NB4 (cell line): ENCODE data around the gene GALNT18.

Source experiments
- DNase-seq: peaks from one replicate; pipeline ENCODE4 v3.0.0; 2010; ENCODE audit warnings: low read depth
- H3K4me3 ChIP-seq: one replicate; pipeline ENCODE4 v1.5.1; 2011; ENCODE audit warnings: mild to moderate bottlenecking, low read depth, low read length, moderate library complexity
- MAX ChIP-seq: IDR thresholded peaks from 2 replicates; pipeline ENCODE4 v1.6.1; 2011; ENCODE audit warnings: low read depth, low read length
- MYC ChIP-seq: IDR thresholded peaks from 2 replicates; pipeline ENCODE4 v1.6.1; 2011; ENCODE audit warnings: low read depth, low read length
- POLR2A ChIP-seq: IDR thresholded peaks from 2 replicates; pipeline ENCODE4 v1.6.1; 2011; ENCODE audit warnings: mild to moderate bottlenecking; ENCODE audit not compliant: insufficient read length; ENCODE audit errors: extremely low read depth
- TF ChIP-seq, protein P1 (sequence below): IDR thresholded peaks from one replicate; pipeline ENCODE4 v1.5.1; 2012; ENCODE audit warnings: low read depth, low read length

GALNT18 gene

GRCh38 chr11:11413776-11414175, 208.0 kb downstream of the GALNT18 start:
- H3K4me3 ChIP-seq: no peak overlapping the region
- no peak for DNase-seq
- TF ChIP-seq, protein P1, sequence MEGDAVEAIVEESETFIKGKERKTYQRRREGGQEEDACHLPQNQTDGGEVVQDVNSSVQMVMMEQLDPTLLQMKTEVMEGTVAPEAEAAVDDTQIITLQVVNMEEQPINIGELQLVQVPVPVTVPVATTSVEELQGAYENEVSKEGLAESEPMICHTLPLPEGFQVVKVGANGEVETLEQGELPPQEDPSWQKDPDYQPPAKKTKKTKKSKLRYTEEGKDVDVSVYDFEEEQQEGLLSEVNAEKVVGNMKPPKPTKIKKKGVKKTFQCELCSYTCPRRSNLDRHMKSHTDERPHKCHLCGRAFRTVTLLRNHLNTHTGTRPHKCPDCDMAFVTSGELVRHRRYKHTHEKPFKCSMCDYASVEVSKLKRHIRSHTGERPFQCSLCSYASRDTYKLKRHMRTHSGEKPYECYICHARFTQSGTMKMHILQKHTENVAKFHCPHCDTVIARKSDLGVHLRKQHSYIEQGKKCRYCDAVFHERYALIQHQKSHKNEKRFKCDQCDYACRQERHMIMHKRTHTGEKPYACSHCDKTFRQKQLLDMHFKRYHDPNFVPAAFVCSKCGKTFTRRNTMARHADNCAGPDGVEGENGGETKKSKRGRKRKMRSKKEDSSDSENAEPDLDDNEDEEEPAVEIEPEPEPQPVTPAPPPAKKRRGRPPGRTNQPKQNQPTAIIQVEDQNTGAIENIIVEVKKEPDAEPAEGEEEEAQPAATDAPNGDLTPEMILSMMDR: no peak
- no peak for TF ChIP-seq MAX
- TF ChIP-seq MYC: no peak
- no peak for TF ChIP-seq POLR2A

DNA sequence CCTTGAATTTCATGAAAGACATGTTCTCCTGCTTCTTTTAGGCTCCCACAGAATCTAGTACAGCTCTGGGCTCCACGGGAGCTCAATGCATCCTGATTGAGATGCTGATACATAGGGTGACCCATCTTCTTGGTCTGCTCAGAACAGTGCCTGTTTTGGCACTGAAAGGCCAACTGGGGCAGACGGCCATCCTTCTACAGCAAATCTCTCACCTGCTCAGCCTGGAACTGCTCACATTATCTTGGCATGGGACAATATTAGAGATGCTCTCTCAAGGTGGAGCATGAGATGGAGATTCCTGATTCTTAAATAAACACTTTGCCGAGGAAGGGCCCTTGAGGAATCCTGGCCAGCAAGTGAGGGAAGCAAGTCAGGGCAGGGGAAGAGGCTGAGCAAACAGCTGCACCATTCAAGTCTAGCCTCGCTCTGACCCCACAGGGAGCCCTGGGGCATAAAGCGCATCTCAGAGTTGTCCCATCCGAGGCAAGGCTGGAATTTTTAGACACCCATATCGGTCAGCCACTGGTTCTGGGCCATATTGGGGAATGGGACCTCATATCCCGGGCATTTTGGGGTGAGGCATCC, 210.3 kb downstream of the GALNT18 start:
- TF ChIP-seq POLR2A: no peak
- no peak for TF ChIP-seq MYC
- no peak for TF ChIP-seq MAX
- TF ChIP-seq, protein P1: no peak
- no peak overlapping the region for H3K4me3 ChIP-seq
- no peak for DNase-seq

GRCh38 chr11:11409901-11410300, 211.9 kb downstream of the GALNT18 start:
- DNase-seq: no peak
- no peak overlapping the region for H3K4me3 ChIP-seq
- TF ChIP-seq MYC (no peak), POLR2A (no peak), MAX (no peak)
- TF ChIP-seq, protein P1: no peak

- DNase-seq: no peak
- H3K4me3 ChIP-seq: no peak overlapping the region
- TF ChIP-seq MYC (no peak), MAX (no peak), POLR2A (no peak)
- TF ChIP-seq, protein P1: no peak
Observed at GRCh38 chr11:11409224-11409623, 212.6 kb downstream of the GALNT18 start.

- no peak for DNase-seq
- no peak overlapping the region for H3K4me3 ChIP-seq
- no peak for TF ChIP-seq MAX
- TF ChIP-seq, protein P1: no peak
- TF ChIP-seq POLR2A: no peak
- TF ChIP-seq MYC: no peak
Observed at GRCh38 chr11:11408436-11409221, 213.2 kb downstream of the GALNT18 start.
